ENCODE data around the gene AP3B1.

The AP3B1 gene

DNA sequence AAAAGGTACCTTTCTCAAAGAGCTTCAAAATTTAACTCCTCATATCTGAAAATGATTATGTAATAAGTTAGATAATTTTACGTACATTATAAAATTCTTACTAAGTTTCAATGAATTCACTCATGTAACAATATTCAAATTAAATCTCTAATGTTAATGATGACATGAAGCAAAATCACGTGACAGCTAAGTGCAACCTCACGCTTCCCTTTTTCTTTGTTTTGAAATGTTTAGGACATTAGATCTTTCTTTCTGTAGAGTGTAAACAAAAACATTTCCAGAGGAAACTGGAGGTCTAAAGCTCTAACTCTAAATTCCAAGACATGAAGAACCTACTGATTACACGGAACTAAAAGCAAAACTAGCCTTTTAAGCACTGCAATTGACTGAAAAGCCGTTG lies 291.0 kb downstream of the AP3B1 start:
- DNase-seq (ENCODE audit: low read depth in 2 of 2), result no peak

DNA sequence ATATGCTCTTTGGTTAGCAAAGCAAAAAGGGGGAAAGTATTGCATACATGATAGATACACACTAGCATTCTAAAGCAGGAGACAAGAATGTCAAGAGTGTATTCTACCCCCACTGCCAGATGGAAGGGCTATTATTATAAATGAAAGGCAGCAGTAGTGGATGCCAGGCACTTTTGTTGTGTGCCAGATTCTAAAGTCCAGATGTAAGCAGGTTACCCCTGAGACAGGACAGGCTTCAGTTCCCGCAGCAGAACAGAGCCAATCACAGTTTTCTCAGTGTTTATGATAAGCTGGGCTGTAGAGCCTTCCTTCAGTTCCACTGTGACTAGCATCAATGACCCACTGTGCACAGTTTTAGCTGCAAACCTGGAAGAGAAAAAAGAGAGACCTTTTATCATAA lies 291.8 kb downstream of the AP3B1 start:
- no peak for DNase-seq (ENCODE audit: low read depth in 2 of 2)

DNA sequence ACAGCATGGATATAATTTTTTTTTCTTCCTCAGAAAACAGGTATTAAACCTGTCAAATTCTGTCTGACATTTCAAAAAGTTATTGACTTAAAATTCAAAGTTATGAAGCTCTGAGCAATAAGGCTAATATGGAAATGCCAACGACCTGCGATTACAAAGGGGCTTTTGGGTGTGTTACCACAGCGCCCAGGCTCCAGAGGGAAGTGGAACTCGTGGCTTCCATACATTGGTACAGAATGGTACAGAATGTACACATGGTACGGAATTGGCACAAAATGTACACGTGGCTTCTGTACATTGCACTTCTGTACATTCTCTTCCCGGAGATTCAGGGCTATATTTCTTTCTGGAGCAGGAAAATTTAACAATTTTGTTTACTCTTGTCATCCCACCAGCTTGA lies 293.3 kb downstream of the AP3B1 start:
- no peak for DNase-seq (ENCODE audit: low read depth in 2 of 2)

DNA sequence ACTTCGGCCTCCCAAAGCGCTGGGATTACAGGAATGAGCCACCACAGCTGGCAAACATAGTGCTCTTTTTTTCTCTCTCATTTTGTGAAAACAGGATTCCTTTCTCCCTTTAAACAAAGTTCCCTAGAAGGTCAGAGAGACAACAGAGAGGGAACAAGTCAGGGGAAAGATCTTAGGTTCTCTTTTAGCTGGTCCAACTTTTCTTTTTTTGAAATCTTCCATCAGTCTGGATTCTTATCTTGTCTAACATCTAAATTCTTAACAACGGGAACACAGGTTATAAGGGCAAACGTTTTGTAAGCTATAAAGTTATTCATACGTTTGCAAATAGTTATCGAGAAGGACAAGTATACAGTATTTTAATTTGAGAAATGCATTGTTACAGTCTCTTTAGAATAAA lies 294.3 kb downstream of the AP3B1 start:
- DNase-seq (ENCODE audit: low read depth in 2 of 2), result no peak

DNA sequence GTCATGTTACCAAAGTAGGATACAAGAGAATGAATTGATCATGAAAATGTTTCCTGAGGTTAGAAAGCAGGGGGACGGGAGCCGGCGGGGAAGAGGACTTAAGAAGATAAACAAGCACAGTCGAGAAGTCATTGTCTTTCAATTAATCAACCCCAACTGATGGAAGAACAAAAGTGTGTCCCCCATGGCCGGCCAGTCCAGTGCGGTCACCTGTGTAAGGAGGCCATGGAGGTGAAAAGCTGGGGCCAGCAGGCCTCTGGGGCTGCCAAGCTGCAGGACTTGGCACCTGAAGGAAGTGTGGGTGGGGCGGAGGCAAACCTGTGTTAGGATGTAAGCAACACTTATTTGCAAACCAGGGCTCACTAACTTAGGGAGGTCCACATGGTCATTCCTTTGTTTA lies 295.1 kb downstream of the AP3B1 start:
- DNase-seq (ENCODE audit: low read depth in 2 of 2), result no peak

DNA sequence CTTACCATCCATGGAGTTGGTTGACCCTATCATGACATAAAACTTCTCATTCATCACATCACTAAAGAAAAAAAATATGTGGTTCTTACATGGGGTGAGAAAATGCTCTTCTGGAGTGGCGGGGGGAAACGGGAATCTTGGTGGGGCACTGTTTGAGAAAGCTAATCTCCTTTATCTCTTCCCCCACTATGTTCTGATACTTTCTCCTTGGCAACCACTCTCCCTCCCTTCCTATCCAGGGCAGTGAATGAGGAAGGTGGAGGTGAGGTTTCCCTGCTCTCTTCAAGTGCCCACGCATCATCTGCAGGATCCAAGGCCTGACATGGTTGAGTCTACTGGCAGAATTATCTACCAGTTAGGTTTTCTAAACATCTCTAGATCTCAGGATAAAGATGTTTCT lies 297.6 kb downstream of the AP3B1 start:
- no peak for DNase-seq (ENCODE audit: low read depth in 2 of 2)

DNA sequence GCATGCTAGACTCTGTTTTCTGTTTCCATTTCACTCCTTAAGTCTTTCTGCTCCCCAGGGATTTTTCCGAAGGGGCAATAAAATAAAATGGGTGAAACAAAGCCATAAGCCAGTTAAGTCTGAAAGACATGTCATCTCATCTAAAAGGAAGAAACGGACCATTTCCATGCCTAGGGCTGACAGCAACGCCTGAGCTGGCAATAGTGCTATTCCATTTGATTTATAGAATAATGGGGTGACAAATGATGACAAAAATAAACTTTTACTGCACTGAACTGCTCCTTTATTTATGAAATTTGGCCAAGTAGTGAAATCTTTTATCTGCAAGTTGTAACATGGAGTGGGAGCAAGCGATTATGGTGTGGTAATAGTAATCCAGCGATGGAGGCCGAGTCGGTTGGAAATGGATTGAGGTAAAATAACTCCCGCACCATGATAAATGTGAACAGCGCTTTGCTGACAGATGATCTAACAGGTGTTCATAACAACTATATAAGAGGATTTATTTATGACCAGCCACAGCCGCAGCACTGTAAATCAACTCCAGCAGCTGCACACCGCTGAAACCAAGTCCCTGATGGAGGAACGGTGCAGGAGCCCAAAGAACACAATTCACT lies 298.6 kb downstream of the AP3B1 start:
- DNase-seq (ENCODE audit: low read depth in 2 of 2), result no peak

DNA sequence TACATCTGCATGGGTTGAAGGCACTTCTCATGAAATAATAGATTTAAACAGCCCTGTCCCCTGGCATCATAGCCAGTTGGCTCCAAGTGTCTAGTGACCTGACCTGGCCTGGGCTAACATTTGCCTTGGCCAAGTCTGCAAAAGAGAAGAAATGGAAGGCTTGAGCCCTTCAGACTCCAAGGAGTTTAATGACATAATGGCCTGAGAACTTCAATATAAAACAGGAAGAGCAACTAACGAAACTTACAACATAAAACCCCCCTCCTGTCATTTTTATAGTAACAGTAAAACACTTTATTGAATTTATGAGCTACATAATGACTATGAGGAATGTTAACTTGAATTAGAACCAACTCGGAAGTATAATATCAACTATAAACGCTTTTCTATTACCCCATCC lies 299.6 kb downstream of the AP3B1 start:
- no peak for DNase-seq (ENCODE audit: low read depth in 2 of 2)

DNA sequence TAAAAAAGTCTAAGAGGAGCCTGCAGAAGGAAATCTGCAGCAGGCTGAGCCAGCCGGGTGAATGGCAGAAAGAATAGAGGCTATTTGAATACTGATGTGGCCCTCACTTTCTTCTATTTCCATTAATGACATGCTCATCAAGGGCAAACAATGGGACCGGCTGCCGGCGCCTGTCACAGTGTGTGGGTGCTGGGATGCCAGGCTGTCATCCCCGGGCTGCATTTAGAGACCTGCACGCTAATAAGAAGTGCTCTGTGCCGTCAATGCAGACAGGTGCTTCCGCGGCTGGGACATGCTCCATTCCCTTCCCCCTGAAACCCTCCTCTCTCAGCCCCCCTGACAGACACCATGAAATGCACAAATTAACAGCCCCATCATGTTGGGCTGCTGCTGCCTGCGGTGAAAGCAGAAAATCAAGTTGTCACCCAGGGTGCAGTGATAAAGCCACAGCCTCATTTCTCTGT lies 300.6 kb downstream of the AP3B1 start:
- DNase-seq (ENCODE audit: low read depth in 2 of 2), result no peak

DNA sequence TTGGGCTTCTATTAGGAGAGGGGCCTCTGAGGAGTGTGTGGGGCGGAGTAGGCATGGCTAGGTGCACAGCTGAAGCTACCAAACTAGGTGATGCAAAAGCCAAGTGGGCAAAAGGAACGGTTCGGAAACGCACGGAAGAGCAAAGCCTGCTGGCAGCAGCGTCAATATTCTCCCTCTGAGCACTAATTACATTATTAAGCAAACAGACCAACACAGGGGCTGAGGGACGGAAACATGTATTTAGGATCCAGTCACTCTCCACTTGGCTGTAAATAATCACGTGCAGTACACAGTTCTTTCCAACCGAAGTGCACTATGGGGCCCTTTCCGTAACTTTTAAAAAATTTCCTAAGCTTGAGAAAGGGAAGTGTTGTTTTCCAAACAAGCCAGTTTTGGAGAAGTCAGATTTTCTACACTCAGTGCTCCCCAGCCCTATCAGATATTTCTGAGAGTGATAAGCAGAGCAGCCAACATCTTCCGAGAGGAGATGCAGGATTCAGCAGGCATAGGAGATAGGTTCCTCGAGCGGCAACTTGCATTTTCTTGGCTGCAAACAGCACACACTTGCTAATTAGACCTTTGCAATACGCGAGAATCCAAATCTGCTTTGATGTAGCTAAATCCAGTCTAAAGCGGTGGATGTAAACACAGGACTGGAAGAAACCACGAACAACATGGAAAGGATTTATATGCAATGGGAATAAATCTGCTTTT lies 301.2 kb downstream of the AP3B1 start:
- DNase-seq (ENCODE audit: low read depth in 2 of 2), result no peak

DNA sequence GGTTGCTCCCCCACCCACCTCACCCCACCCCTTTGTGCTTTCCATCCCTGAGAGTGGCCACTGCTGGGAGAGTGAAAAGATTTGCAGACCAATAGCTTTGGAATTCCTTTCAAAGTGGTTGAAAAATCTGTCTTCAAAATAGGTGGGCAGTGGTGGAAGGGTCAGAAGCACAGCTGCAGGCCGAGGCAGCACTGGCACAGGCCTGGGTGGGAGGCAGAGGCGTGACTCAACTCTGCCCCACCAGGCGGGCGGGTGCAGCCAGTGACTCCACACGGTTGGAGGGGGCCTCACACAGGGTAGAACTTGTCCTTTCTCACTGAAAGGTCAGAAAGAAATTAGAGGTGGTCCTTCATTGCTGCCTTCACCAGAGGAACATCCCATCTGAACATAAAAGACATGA lies 303.4 kb downstream of the AP3B1 start:
- no peak for DNase-seq (ENCODE audit: low read depth in 2 of 2)

DNA sequence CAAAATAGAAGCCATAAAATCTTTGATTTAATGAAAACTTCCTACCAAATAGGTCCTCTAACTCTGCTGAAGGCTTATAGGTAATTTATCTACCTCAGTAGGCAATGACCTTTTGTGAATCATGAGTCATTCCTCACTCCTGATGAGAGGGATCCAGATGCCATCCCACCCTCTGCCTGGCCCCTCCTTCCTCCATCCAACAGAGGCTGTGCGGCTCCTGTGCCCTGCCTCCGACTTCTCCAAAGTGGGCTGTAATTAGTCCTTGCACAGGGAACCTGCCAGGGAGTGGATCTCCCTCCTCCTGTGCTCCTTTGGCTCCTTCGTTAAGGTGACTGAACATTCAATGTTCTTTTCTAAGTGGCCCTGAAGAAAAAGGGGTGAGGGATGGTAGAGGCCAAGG lies 304.5 kb downstream of the AP3B1 start:
- no peak for DNase-seq (ENCODE audit: low read depth in 2 of 2)

DNA sequence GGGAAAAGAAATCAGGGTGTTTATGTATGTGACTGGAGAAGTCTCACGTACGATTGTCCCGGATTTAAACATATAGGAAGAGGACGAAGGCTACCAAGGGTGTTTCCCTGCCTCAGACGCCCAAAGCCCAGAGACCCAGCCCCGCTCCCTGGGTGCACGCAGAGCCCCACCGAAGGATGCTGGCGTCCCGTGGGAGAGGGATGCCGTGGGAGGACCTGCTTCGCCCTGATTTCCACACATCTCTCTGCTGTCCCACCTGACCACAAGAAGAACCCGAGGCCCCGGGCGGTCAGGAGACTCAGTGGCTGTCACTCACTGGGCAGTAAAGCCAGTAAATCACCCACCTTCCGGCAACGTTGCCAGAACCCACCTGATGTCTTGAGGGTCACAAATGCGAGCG lies 306.5 kb downstream of the AP3B1 start:
- DNase-seq (ENCODE audit: low read depth in 2 of 2), result no peak

DNA sequence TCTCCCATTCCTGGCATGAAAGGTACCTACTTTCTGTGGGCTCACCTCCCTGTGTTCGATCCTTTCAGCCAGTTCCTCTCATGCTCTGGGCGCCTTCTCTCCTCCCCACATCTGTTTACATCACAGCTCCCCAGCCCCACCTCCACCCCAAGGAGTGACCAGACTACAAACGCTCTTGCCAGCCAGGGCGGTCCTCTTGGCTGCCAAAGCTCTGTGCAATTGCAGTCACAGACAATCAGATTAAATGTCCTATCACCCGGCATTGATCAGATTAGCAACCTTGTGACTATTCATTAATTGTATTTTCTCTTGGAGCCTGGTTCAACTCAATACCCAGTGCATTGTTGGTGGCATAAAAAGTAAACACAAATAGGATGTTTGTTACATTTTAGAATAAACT lies 307.2 kb downstream of the AP3B1 start:
- DNase-seq (ENCODE audit: low read depth in 2 of 2), result no peak

DNA sequence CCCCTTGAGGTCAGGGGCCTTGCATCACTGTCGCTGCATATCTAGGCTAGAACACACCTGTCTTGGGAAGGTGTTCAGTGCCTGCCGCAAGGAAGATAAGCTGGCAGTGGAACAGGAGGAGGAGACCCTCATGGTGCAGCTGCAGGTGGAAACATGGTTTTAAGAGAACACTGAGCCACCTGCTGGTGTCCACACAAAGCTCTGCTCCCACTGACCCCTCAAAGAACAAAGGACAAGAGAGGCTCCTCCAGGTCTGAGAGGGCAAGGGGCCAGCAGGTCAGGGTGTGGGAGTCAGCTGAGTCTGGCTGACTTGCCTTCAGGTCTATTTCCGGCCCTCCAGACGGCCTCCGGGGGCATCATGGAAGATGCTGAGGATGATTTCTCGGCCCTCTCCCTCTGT lies 308.2 kb downstream of the AP3B1 start:
- no peak for DNase-seq (ENCODE audit: low read depth in 2 of 2)

DNA sequence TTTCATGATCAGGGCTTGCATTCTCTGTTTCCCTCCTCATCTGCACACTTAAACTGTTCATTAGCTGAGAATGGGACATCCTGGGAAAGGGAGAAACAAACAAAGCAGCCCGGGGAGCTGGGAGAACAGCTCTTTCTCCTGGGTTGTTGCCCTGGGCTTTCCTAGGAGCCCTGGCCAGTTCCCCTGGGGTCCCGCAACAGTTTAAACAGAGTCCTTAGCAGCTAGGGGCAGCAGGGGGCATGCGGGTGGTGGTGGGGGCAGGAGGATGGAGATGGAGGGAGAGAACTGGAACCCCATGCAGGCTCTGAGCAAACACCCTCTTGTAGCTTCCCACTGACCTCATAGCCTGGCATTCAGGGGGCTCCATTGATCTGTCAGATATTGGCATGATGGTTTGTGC lies 309.3 kb downstream of the AP3B1 start:
- DNase-seq (ENCODE audit: low read depth in 2 of 2), result no peak

DNA sequence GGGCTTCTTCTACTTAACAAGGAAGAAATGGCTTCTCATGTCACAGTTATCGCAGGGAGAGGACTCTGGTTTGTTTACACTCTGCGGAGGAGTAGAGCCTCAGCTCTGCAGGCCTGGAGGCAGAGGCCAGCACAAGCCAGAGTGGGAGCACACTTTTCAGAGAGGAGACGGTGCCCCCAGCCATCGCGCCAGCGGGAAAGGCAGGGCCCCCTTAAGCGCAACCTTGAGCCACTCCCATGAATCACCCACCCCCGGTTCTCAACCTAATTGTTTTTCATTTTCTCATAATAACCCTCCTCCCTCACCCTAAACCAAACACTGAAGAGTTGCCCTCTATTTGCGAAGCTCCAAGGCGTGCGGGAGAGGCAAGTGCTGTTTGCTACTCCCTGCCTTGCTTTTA lies 309.9 kb downstream of the AP3B1 start:
- no peak for DNase-seq (ENCODE audit: low read depth in 2 of 2)

DNA sequence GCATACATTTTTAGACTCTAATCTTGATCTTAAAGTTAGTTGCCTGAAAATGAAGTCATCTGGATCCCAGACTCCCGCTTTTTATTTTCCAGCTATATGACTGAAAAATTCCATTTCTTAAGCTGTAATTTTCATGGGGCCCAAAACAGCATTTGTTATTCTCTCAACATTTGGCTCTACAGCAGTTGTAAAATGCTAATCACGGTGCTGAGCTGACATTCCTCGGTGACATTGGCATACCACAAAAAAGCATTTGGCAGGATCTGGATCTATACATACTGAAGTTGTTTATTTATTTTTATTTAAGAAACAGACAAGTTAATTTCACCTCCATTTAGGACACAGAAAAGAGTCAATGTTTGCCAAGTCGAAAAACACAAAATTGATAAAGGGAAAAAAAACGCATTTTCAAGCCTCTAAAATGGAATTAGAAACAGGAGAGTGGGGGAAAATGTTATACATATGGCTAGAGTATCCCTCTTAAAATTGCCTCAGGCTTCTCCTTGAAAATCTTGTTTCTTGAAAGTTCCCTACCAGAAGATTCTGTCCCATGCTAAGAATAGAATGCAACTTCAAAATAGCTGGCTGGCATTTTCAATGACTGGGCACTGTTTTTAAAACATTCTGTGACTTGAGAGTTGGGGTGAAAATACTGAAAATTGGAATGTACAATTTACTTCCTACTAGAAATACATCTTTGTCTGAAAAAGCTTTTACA lies 310.9 kb downstream of the AP3B1 start:
- no peak for DNase-seq (ENCODE audit: low read depth in 2 of 2)

DNA sequence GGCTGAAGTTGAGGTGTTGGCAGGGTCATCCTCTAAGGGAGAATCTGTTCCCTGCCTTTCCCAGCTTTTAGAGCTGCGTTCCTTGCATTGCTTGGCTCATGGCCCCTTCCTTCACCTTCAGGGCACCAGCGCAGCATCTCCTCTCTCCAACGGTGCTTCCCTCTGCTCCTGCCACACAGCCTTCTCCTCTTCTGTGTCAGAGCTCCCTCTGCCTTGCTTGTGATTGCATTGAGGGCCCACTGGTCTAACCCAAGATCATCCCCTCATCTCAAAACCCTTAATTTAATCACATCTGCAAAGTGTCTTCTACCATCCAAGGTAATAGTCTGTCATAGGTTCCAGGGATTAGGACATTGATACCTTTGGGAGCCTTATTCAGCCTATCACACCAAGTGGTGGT lies 312.7 kb downstream of the AP3B1 start:
- no peak for DNase-seq (ENCODE audit: low read depth in 2 of 2)

DNA sequence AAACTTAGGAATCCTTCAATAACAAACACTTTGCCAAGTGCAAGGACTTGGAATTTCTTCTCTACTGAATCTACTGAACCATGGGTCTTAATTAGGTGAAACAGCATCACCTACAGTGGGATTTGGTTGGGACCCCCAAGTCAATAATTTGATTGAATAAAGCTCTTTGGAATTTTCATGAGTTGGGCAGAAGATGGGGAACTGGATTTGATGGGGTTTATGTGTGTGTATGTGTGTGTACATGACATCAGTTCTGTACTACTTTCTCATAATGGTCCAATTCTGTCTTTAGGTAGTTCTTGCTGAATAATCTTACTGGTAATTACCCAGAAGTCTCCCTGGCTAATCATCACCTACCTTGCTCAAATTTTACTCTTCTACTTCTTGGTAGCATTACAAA lies 319.9 kb downstream of the AP3B1 start:
- DNase-seq (ENCODE audit: low read depth in 2 of 2), result no peak

DNA sequence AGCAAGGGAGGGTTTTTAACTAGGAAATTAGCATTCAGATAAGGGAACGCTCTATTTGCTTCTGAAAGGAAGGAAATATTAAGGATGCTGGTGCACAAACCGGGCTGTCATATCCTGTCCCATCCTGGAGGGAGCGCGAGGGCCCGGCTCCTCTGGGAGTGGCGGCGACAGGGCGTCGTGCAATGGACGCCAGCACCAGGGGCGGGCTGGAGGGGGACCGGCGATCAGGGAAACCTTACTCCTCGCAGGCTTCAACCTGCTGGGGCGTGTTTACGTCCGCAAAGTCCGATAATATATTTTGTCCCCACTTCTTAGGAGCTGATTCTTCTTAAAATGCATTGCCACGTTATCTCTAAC lies 321.3 kb downstream of the AP3B1 start:
- no peak for DNase-seq (ENCODE audit: low read depth in 2 of 2)

DNA sequence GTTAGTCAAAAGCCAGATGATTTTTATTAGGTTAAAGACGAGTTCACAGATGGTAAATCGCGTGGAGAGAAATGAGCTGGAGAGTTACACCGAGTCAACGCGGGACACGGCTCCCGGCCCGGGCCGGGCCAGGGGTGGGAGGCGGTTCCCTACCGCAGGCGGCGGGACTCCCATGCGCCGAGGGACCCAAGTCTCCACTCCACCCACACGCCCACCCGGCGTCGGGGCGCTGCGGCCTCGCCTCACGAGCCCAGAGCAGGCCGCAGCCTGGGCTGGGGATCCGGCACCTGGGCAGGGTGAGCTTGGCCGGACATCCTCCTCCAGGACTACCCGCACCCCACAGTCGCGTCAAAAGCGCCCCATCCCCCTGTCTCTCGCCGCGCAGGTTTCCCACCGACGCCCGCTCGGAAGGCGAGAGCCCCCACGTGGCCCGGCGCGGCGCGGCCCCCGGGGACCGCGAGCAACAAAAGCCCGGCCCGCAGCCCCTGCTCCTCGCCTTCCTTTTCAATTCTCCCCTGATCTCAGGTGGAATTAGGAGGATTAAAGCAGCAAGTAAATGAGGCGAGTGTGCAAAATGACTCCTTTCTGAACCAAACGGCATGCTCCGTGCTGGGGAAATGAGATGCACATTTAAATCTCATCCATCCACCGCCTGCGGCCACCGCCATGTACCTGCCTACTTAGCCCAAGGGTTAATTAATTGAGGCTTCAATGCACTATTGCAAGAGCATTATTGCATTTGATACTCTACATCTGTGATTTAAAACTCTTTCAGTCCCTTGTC lies 321.8 kb downstream of the AP3B1 start:
- peak in 1 of 2 donors; percentile 5 for DNase-seq (ENCODE audit: low read depth in 2 of 2)
